ENCODE measurements around the gene MIB1.

MIB1 gene

DNA sequence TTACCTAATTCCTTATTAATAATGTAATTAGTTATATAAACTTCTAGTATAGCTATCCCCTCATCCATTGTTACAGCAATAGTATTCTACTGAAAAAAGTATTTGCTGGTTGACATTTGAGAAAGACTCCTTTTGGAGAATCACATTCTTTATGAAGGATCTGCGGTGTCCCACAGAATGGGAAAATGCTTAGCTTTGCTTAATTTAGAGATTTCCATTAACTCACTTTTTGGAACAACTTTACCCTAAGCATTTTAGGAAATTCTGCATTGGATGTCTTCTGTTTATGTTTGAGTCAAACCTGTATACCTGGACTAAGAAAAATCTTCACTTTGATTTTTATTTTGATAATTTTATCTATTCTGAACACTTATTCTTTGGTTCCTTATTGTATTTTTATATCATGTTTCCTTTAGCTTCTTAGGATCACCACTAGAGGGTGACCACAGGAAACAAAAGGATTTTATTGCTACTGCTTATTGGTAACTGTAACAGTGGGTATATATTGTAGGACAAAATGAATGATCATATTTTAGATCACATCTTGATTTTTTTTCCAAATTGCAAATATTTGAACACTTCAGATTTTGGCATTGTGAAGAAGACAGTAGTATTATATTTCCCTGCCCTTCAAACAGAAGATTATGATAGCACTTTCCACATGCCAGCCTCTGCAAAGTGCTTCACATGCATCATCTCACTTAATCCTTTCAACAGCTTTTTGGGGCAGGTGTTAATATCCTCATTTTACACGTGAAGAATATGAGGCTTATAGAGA lies 79.6 kb downstream of the MIB1 start:
- Mint-ChIP-seq H3K4me1 (ENCODE audit: low read depth) (no peaks in the 10 kb centered on the region), H3K4me3 (no peak overlapping the region), H3K27me3 (ENCODE audit: low read depth) (no peaks in the 10 kb centered on the region), H3K27ac (no peak overlapping the region), H3K36me3 (ENCODE audit: low read depth) (peaks cover 11% of the 10 kb centered on the region), H3K9me3 (no peaks in the 10 kb centered on the region)

DNA sequence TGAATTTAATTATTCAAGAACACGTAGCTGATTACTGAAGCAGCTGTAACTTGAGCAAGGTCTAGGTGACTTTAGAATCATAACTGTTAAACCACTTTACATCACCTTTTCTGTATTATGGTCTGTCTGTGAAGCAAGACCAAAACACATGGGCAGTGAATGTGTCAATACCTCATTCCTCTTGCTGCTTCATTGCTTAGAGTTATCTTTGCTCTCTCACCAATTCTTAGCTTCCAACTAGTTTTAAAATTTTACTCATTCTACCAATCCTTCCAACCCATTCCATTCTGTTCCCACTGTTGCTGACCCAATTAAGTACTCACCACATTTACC lies 80.2 kb downstream of the MIB1 start:
- H3K4me3 Mint-ChIP-seq: no peak overlapping the region
- no peak overlapping the region for H3K27ac Mint-ChIP-seq
- H3K9me3 Mint-ChIP-seq: no peaks in the 10 kb centered on the region
- H3K36me3 Mint-ChIP-seq (ENCODE audit: low read depth): peaks cover 6% of the 10 kb centered on the region
- H3K27me3 Mint-ChIP-seq (ENCODE audit: low read depth): no peaks in the 10 kb centered on the region
- H3K4me1 Mint-ChIP-seq (ENCODE audit: low read depth): no peaks in the 10 kb centered on the region

DNA sequence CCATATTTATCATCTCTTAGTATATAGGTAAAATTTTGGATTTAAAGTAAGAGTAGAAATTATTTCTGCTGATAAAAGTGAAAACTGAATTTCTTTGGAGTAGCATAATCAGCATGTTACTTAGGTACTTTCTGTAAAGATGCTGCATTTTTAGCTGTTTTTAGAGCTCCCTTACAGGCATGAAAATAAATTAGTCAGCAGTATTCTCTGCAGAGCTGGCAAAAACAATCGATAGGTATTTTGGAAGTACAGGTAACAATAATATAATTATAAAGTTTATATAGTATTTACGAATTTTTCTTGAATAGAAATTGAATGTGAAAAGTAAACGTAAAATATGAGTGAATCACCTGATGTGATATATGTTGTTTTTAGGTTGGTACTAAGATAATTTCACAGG lies 83.3 kb downstream of the MIB1 start:
- Mint-ChIP-seq H3K9me3 (no peaks in the 10 kb centered on the region), H3K27me3 (ENCODE audit: low read depth) (no peaks in the 10 kb centered on the region), H3K27ac (no peak overlapping the region), H3K36me3 (ENCODE audit: low read depth) (peaks cover 2% of the 10 kb centered on the region), H3K4me3 (no peak overlapping the region), H3K4me1 (ENCODE audit: low read depth) (no peaks in the 10 kb centered on the region)

DNA sequence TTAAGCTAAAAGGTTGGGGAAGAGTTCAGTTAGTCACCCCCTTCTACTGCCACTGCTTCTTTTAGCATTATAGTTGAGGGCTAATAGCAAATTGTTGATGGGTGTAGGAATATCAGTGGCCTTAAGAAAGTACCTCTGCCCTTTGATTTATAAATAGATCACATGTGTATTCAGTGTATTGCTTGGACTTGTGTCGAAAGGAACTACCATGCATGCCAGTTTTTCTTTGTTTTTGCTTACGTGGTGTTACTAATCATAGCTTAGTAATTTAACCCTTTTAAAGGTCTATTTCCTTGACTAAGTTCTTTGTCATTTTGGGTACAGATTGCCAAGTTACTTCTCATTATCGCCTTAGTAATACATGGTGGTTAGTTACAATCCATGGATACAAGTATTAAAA lies 85.6 kb downstream of the MIB1 start:
- no peaks in the 10 kb centered on the region for H3K4me1 Mint-ChIP-seq (ENCODE audit: low read depth)
- H3K27me3 Mint-ChIP-seq (ENCODE audit: low read depth): no peaks in the 10 kb centered on the region
- no peak overlapping the region for H3K4me3 Mint-ChIP-seq
- no peaks in the 10 kb centered on the region for H3K9me3 Mint-ChIP-seq
- no peak overlapping the region for H3K27ac Mint-ChIP-seq
- peaks cover 2% of the 10 kb centered on the region for H3K36me3 Mint-ChIP-seq (ENCODE audit: low read depth)

DNA sequence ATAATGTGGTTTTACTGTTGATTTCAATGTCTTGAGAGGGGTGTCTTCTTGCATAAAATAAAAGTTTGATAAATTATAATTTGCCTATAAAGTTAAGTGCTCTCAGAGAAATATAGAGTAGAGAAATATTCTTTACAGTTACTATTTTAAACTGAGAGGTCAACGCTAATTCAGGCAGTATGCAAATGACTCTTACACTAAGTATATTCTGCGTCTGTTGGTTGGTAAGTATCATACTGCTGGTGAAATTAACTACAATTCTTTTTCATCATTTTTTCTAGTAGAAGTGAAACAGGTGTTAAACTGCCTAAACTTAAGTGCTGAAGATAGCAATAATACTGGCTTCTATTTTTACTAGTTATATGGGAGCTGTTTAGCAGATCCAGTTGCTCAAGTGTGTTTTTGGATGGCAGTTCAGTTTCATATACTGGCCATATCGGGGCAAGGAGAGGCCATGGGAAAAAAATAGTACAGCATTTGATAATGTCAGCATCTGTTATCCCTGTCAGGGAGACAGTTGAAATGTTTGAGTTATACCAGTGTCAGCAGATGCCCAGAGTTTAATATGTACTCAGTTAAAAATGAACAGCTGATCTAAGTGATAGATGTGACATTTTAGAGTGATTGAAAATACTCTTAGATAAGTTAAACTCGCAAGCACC lies 86.2 kb downstream of the MIB1 start:
- Mint-ChIP-seq H3K4me1 (ENCODE audit: low read depth) (no peaks in the 10 kb centered on the region), H3K27me3 (ENCODE audit: low read depth) (no peaks in the 10 kb centered on the region), H3K4me3 (no peak overlapping the region), H3K36me3 (ENCODE audit: low read depth) (peaks cover 2% of the 10 kb centered on the region), H3K27ac (no peak overlapping the region), H3K9me3 (no peaks in the 10 kb centered on the region)

DNA sequence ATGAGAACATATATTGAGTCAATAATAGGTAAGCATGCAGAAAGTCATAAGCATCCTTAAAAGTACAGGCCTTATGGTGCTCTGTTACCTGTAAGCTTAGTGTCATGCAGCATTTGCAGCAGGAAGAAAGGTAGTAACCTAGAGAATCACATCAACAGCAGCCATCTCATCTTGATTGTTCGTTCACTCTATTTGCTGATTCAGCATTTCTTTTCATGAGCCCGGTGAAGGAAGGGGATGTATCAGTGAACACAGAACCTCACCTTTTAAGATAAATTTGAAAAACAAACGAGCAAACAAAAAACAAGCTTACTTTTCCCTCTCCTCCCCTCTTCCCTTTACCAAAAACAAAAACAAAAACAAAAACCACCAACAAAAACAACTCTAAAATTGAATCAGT lies 89.9 kb downstream of the MIB1 start:
- Mint-ChIP-seq H3K9me3 (no peaks in the 10 kb centered on the region), H3K27me3 (ENCODE audit: low read depth) (no peaks in the 10 kb centered on the region), H3K27ac (no peak overlapping the region), H3K4me1 (ENCODE audit: low read depth) (no peaks in the 10 kb centered on the region), H3K4me3 (no peak overlapping the region), H3K36me3 (ENCODE audit: low read depth) (peaks cover 2% of the 10 kb centered on the region)

DNA sequence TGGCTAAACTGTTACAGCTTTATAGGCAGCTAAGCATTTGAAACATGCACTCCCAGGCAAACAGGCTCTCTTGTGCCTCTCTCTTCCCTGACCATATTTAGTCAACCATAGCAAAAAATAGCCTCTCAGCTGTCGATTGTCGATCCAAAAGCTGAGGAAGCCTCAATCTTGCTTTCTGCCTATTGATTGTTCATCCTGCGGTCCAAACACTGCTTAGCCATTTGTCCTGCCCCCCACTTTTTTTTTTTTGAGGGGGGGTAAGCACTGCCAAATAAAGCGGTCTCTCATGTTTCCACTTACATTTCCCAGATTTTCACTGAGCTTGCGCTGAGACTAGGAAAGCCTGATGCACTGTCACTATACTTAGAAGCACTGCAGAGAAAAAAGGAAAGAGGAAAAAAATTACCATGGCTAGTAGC lies 90.8 kb downstream of the MIB1 start:
- no peak overlapping the region for H3K4me3 Mint-ChIP-seq
- peaks cover 2% of the 10 kb centered on the region for H3K36me3 Mint-ChIP-seq (ENCODE audit: low read depth)
- no peak overlapping the region for H3K27ac Mint-ChIP-seq
- no peaks in the 10 kb centered on the region for H3K27me3 Mint-ChIP-seq (ENCODE audit: low read depth)
- no peaks in the 10 kb centered on the region for H3K9me3 Mint-ChIP-seq
- H3K4me1 Mint-ChIP-seq (ENCODE audit: low read depth): no peaks in the 10 kb centered on the region

DNA sequence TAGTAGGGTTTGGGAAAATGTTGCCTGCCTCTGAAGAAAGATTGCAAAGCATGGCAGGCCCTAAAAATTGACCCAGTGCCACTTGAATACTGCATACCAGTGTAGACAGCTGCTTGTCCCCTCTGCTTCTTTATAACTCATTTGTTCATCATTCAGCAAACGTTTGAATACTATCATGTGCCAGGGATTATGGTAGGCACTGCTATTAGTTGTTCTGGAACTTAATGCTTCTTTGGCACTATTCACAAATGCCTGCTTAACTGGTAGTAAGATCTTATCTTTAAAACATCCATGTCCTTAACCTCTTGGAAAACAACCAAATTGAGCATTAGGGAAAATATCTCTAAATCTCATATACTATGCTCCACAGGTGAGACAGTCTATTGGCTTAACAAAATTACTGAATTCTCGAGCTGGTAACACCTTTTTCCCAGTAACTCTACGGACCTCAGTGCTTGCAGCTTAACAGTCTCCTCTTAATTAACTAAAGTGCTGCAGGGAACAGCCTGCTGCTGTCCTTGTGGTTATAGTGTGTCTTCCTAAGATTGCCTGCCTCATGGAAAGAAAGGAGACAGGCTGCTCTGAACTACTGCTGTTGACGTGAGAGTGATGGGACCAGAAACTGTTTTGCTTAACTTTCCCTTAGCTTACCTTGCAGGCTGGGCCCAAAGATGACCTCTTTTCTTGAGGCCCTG lies 93.2 kb downstream of the MIB1 start:
- Mint-ChIP-seq H3K27me3 (ENCODE audit: low read depth) (no peaks in the 10 kb centered on the region), H3K4me1 (ENCODE audit: low read depth) (no peaks in the 10 kb centered on the region), H3K4me3 (no peak overlapping the region), H3K36me3 (ENCODE audit: low read depth) (peaks cover 3% of the 10 kb centered on the region), H3K27ac (no peak overlapping the region), H3K9me3 (no peaks in the 10 kb centered on the region)

DNA sequence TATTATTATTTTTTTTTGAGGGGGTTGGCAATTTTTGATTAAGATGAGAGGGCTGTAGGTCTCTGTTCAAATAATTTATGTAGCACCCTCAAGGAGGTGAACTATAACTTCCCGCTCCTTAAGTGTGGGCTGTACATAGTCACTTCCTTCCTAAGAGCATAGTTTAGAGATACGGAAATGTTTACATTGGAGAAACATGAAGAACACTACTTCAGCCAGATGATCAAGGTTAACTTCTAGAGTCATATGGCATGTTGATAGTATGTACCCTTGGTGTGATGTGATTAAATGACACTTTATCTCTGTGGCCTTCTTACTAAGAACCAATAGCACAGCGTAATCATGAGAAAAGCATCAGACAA lies 93.7 kb downstream of the MIB1 start:
- H3K4me3 Mint-ChIP-seq: no peak overlapping the region
- H3K4me1 Mint-ChIP-seq (ENCODE audit: low read depth): no peaks in the 10 kb centered on the region
- H3K9me3 Mint-ChIP-seq: no peaks in the 10 kb centered on the region
- H3K27ac Mint-ChIP-seq: no peak overlapping the region
- H3K27me3 Mint-ChIP-seq (ENCODE audit: low read depth): no peaks in the 10 kb centered on the region
- H3K36me3 Mint-ChIP-seq (ENCODE audit: low read depth): peaks cover 5% of the 10 kb centered on the region

DNA sequence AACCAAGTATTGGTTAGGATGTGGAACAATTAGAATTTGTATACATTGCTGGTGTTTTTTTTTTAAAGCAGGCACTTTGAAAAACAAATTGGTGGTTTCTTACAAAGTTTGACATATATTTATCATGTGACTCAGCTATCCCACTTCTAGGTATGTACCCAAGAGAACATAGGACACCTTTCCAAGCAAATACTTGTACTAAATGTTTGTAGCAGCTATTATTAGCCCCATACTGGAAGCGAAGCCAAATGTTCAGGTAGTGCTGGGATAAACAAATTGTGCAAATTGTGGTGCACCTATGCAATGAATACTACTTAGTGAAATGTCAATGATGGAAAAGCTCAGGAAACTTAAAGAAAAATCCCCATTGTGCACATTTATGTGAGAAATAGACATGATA lies 101.0 kb downstream of the MIB1 start:
- H3K4me1 Mint-ChIP-seq (ENCODE audit: low read depth): no peaks in the 10 kb centered on the region
- H3K27ac Mint-ChIP-seq: no peak overlapping the region
- H3K9me3 Mint-ChIP-seq: no peaks in the 10 kb centered on the region
- no peak overlapping the region for H3K4me3 Mint-ChIP-seq
- peaks cover 20% of the 10 kb centered on the region for H3K36me3 Mint-ChIP-seq (ENCODE audit: low read depth)
- H3K27me3 Mint-ChIP-seq (ENCODE audit: low read depth): no peaks in the 10 kb centered on the region

DNA sequence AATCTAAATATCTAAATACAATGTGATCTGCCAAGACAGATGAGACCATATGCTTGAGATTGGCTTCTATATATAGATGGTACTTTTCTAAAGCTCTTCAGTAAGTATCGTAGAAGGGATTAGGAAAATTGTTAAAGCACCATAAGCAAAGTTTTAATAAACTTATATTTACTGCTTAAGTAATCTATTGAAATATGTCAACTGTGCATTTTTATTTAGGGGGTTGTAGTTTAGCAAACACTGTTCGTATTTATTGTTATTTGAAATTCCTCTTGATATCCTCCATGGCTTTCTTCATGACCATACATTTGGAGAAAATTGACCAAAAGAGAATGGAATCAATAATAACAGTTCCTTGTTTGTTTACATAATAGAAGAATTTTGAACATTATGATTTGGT lies 102.7 kb downstream of the MIB1 start:
- H3K27me3 Mint-ChIP-seq (ENCODE audit: low read depth): no peaks in the 10 kb centered on the region
- H3K9me3 Mint-ChIP-seq: no peaks in the 10 kb centered on the region
- H3K4me1 Mint-ChIP-seq (ENCODE audit: low read depth): no peaks in the 10 kb centered on the region
- peaks cover 27% of the 10 kb centered on the region for H3K36me3 Mint-ChIP-seq (ENCODE audit: low read depth)
- H3K27ac Mint-ChIP-seq: no peak overlapping the region
- no peak overlapping the region for H3K4me3 Mint-ChIP-seq

DNA sequence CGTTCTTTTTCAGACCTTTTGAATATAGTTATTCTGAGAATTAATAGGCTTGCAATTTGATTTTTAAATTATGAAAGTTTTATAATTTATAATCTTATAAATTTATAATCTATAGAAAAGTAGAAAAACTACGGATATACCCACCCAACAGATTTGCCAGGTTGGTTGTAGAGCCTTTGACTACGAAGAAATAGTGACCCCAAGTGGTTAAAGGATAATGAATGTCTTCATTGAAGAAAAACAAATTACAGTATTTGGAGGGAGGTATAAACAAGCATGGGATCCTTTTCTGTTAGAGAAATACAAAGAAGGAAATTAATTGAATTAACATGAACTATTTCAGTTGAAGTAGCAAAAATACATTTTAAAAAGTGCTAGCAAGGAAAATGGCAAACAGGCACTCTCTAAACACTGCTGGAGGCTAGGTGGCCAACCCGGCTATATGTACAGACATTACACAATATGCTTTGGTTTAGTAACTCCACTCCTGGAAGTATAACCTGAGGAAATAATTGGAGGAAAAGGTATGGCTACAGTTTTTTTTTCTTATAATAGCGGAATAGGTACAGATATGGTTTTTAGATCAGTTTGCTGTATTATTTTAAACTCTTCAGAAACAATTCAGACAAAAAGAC lies 110.9 kb downstream of the MIB1 start:
- no peak overlapping the region for H3K4me3 Mint-ChIP-seq
- peaks cover 8% of the 10 kb centered on the region for H3K4me1 Mint-ChIP-seq (ENCODE audit: low read depth)
- H3K9me3 Mint-ChIP-seq: no peaks in the 10 kb centered on the region
- H3K27ac Mint-ChIP-seq: no peak overlapping the region
- H3K36me3 Mint-ChIP-seq (ENCODE audit: low read depth): peaks cover 10% of the 10 kb centered on the region
- H3K27me3 Mint-ChIP-seq (ENCODE audit: low read depth): no peaks in the 10 kb centered on the region

DNA sequence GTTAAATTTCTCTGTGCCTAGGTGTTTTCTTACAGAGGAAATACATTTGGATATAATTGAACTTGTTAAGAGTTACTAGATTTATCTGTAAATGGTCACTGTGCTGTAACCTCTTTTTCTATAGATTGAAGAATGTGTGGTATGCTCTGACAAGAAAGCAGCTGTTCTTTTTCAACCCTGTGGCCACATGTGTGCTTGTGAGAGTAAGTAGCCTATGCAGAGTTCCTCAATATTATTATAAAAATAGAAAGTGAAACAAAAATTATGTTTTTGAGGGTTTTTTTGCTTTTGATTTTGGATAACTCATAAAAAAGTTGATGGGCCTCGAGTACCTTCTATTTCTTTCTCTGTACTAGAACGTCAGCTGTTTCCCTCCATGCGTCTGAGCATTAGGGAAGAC lies 112.4 kb downstream of the MIB1 start:
- H3K9me3 Mint-ChIP-seq: no peaks in the 10 kb centered on the region
- no peak overlapping the region for H3K4me3 Mint-ChIP-seq
- no peaks in the 10 kb centered on the region for H3K27me3 Mint-ChIP-seq (ENCODE audit: low read depth)
- peaks cover 2% of the 10 kb centered on the region for H3K36me3 Mint-ChIP-seq (ENCODE audit: low read depth)
- peaks cover 8% of the 10 kb centered on the region for H3K4me1 Mint-ChIP-seq (ENCODE audit: low read depth)
- no peak overlapping the region for H3K27ac Mint-ChIP-seq

DNA sequence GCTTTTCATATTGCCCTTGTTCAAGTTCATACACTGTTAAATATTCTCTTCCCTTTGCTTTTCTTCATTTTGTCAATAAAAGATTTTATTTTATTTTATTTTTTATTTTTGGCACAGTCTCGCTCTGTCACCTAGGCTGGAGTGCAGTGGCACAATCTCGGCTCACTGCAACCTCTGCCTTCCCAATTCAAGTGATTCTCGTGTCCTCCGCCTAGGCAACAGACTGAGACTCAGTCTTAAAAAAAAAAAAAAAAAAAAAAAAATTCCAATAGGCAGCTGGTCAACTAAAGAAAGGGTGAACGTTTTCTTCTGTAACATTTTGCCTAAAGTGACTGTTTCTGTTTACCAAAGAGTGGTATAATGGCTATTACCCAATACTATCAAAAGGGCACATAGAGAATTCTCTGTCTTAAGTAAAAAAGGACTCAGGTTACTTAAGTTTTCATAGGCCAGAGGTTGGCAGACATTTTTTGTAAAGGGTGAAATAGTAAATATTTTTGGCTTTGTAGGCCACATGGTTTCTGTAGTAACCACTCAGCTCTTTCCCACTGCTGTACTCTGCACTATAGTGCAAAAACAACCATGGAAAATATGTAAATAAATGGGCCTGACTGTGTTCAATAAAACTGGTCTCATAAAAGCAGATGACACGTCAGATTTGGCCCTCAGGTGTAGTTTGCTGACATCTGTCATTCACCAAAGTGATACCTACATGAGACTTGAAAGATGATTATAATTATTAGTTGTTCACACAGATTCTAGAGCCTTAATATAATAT lies 113.4 kb downstream of the MIB1 start:
- H3K27me3 Mint-ChIP-seq (ENCODE audit: low read depth): no peaks in the 10 kb centered on the region
- no peak overlapping the region for H3K4me3 Mint-ChIP-seq
- peaks cover 2% of the 10 kb centered on the region for H3K36me3 Mint-ChIP-seq (ENCODE audit: low read depth)
- H3K27ac Mint-ChIP-seq: no peak overlapping the region
- H3K9me3 Mint-ChIP-seq: no peaks in the 10 kb centered on the region
- H3K4me1 Mint-ChIP-seq (ENCODE audit: low read depth): peaks cover 8% of the 10 kb centered on the region

Data from T-helper 1 cell treated with Interleukin-12 subunit alpha and Interleukin-12 subunit beta and Interleukin-4 antibody, amounts not matched to agents 30 μg/mL and 1 μg/mL, for 36 hours (primary cell).